ENCODE data around the gene GID8.

GID8 gene

DNA sequence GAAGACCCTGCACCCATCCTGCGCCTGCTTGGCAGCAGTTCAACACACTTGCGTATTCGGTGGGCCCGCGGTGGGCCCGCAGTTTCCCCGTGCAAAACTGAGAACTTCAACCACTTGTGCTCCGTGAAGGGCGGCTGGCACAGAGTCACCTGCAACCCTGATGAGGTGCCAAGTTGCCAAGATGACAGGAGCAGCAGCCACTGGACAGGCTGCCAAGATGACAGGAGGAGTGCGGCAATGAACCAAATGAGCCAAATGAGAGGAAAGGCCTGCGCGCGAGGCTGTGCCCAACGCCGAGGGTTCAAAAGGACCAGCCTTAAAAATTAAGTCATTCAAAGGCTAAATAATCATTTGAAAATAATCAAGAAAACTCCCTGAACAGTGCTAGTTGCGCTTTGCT lies 31.7 kb upstream of the GID8 start:
- H3K36me3 ChIP-seq (ENCODE audit: control insufficient read depth, insufficient read depth, low read length), result peaks cover 76% of the 10 kb centered on the region
- H3K9ac ChIP-seq (ENCODE audit: low read depth, low read length), result no peak overlapping the region
- no peaks in the 10 kb centered on the region for H3K4me1 ChIP-seq (ENCODE audit: control insufficient read depth, insufficient read depth, low read length)

DNA sequence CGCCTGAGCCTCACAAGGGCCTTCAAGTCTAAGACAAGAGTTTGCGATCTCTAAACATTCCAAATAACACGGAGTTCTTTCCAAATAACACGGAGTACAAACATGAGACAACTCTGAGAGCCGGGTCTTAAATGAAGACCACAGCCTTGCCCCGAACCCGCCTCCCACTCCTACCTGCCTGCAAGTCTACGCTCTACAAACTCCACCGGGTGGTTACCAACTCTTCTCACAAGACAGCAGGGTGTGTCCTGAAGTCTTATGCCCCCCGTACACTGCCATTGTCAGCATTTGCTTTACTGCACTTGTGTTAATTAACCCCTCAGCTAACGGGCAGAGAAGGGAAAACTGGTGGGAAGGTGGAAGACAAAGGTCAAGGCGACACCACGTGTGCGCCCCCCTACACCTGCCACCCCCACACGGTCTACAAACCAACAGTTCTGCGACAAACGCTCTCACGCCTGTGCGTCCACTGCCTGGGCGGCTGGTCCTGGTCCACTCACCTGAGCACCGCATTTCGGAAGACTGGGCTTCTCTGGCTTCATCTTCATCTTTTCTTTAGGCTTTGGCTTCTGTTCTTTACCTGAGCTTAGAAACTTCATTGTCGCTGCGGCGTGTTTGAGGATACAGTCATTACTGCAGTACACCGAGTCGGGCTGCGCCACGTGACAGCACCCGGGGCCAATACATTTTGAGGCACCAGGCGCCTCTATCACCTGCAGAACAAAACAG lies 31.1 kb upstream of the GID8 start:
- Histone ChIP-seq H3K4me3 (ENCODE audit: low read depth, low read length) (no peak overlapping the region), H3K4me1 (ENCODE audit: control insufficient read depth, insufficient read depth, low read length) (no peaks in the 10 kb centered on the region), H3K9ac (ENCODE audit: low read depth, low read length) (no peak overlapping the region), H3K36me3 (ENCODE audit: control insufficient read depth, insufficient read depth, low read length) (peaks cover 80% of the 10 kb centered on the region), H3K27me3 (ENCODE audit: control insufficient read depth, insufficient read depth, low read length) (no peaks in the 10 kb centered on the region), H3K9me3 (ENCODE audit: control insufficient read depth, insufficient read depth, low read length) (no peaks in the 10 kb centered on the region)

More for the DNA sequence above, 31.7 kb upstream of the GID8 start:
- H3K9me3 ChIP-seq (ENCODE audit: control insufficient read depth, insufficient read depth, low read length), result no peaks in the 10 kb centered on the region
- no peaks in the 10 kb centered on the region for H3K27me3 ChIP-seq (ENCODE audit: control insufficient read depth, insufficient read depth, low read length)
- H3K4me3 ChIP-seq (ENCODE audit: low read depth, low read length), result no peak overlapping the region

DNA sequence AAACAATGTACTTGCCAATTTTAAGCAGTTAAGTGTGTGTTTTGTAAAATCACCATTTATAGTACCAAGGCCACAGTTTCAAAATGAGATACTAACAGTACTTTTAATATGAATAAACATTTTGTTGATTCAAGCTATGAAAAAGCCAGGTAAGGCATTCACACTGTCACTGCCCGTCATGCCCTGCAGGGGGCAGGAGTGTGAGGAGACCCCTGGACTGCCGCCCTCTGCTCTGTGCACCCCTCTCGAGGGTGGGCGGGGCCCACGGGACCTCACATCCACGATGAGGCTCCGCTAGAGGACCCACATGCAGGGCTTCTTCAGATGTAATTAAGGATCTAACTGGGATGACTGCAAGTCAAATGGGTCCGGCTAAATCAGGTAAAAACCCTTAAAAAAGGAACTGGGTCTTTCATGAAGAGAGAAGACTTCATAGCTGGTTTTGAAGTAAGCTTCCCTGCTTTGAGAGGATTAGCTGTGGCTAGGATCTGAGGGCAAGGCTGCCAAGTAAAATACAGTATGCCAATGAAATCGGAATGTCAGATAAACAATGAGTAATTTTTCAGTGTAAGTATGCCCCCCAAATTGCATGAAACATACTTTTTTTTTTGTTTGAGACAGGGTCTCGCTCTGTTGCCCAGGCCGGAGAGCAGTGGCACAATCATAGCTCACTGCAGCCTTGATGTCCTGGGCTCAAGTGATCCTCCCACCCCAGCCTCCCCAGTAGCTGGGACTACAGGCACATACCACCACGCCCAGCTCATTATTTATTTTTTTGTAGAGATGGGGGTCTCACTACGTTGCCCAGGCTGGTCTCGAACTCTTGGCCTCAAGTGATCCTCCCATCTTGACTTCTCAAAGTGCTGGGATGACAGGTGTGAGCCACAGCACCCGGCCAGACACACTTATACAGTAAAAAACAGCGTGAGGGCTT lies 30.3 kb upstream of the GID8 start:
- peaks cover 85% of the 10 kb centered on the region for H3K36me3 ChIP-seq (ENCODE audit: control insufficient read depth, insufficient read depth, low read length)
- H3K9me3 ChIP-seq (ENCODE audit: control insufficient read depth, insufficient read depth, low read length), result no peaks in the 10 kb centered on the region
- H3K9ac ChIP-seq (ENCODE audit: low read depth, low read length), result no peak overlapping the region
- no peaks in the 10 kb centered on the region for H3K4me1 ChIP-seq (ENCODE audit: control insufficient read depth, insufficient read depth, low read length)
- H3K27me3 ChIP-seq (ENCODE audit: control insufficient read depth, insufficient read depth, low read length), result no peaks in the 10 kb centered on the region
- H3K4me3 ChIP-seq (ENCODE audit: low read depth, low read length), result no peak overlapping the region

DNA sequence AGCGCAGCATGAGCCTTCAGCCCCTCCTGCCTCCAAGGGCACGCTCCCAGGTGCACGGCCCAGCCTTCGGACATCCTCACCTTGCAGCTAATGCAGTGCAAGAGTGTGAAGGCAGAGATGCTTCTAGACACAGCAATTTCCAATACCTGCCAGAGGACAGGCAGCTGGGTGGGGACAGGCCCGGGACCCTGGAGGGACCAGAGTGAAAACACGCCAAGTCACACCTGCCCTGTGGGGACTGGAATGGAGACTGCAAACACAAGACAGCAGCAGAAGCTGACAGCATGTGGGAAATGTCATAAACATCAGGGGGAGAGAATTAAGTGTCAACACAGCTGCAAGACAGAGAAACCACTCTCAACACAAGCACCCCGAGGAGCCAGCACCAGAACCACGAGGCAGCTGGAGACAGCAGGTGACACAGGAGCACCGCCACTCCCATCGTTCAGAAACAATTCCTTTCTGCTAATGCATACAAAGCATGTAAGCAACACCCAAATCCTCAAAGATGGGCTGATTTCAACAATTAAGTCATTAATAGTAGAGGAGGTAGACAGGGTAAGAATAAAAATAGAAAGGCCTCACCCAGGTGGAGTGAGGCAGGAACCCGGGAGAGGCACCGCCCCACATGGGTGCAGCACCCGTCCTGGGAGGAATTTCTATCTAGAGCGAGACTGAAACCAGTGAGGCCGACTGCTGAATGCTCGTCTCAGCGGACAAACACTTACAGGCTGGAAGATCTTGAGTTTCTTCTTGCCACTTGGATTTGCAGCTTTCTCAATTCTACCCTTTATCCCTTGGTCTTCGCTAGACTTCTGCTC lies 28.8 kb upstream of the GID8 start:
- no peaks in the 10 kb centered on the region for H3K9me3 ChIP-seq (ENCODE audit: control insufficient read depth, insufficient read depth, low read length)
- no peaks in the 10 kb centered on the region for H3K27me3 ChIP-seq (ENCODE audit: control insufficient read depth, insufficient read depth, low read length)
- H3K4me1 ChIP-seq (ENCODE audit: control insufficient read depth, insufficient read depth, low read length), result no peaks in the 10 kb centered on the region
- H3K36me3 ChIP-seq (ENCODE audit: control insufficient read depth, insufficient read depth, low read length), result peaks cover 73% of the 10 kb centered on the region
- H3K9ac ChIP-seq (ENCODE audit: low read depth, low read length), result no peak overlapping the region
- no peak overlapping the region for H3K4me3 ChIP-seq (ENCODE audit: low read depth, low read length)

DNA sequence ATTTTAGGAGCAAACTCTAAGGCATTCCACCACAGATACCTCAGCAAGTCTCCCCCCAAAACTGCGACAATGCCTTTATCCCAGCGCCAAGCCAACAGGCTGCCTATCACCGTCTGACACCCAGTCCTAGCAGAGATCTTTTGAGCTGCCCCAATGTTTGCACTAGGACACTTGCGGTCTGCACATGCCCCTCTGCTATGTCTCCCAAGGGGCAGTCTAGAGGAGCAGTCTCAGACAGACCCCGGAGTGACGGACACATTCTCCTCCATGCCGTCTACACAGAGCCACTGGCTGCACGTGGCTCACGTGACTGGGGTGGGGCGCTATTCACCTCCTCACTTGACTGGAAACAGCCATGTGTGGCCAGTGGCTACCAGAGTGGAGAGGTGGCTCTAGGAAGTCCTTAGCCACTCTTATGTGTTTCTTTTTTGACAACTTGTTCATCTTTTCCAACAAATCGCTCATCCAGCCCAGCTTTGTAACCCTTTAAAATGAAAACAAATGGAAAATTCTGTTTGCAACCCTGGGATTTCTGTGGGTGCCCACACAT lies 27.7 kb upstream of the GID8 start:
- no peaks in the 10 kb centered on the region for H3K27me3 ChIP-seq (ENCODE audit: control insufficient read depth, insufficient read depth, low read length)
- no peak overlapping the region for H3K4me3 ChIP-seq (ENCODE audit: low read depth, low read length)
- H3K36me3 ChIP-seq (ENCODE audit: control insufficient read depth, insufficient read depth, low read length), result peaks cover 62% of the 10 kb centered on the region
- H3K9ac ChIP-seq (ENCODE audit: low read depth, low read length), result no peak overlapping the region
- peaks cover 7% of the 10 kb centered on the region for H3K4me1 ChIP-seq (ENCODE audit: control insufficient read depth, insufficient read depth, low read length)
- H3K9me3 ChIP-seq (ENCODE audit: control insufficient read depth, insufficient read depth, low read length), result no peaks in the 10 kb centered on the region

DNA sequence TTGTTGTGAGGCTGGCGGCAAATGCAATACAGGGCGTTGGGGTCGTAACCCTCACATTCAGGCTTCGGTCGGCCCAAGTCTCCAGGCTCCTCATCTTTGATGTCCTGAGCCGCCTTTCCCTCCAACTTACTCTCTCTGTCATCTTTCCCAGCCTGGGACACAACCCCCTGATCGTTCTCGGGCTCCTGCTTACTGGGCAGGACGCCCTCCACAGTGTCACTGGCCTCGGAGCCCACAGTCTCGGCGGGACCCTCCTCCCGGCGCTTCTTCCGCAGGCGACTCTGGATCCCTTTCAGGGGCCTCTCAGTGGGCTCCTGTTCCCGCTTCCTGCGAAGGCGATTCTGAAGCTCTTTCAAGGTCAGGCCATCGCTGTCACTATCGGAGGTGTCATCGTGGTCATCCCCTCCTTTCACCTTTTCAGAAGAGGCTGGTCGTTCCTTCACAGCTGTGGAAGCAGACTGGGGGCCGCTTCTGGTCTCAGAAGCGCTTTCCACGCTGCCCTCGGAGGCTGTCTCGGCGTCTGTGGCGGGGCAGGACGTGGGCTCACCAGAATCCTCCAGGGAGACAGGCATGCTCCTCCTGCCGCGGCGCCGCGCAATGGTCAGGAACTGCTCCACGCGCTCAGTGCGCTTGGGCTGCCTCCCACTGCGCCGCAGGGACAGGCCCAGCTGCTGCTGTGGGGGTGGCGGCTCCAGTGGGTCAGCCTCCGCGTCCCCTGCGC lies 27.0 kb upstream of the GID8 start:
- Histone ChIP-seq H3K27me3 (ENCODE audit: control insufficient read depth, insufficient read depth, low read length) (no peaks in the 10 kb centered on the region), H3K9me3 (ENCODE audit: control insufficient read depth, insufficient read depth, low read length) (no peaks in the 10 kb centered on the region), H3K4me1 (ENCODE audit: control insufficient read depth, insufficient read depth, low read length) (peaks cover 9% of the 10 kb centered on the region), H3K36me3 (ENCODE audit: control insufficient read depth, insufficient read depth, low read length) (peaks cover 56% of the 10 kb centered on the region), H3K4me3 (ENCODE audit: low read depth, low read length) (no peak overlapping the region), H3K9ac (ENCODE audit: low read depth, low read length) (no peak overlapping the region)

DNA sequence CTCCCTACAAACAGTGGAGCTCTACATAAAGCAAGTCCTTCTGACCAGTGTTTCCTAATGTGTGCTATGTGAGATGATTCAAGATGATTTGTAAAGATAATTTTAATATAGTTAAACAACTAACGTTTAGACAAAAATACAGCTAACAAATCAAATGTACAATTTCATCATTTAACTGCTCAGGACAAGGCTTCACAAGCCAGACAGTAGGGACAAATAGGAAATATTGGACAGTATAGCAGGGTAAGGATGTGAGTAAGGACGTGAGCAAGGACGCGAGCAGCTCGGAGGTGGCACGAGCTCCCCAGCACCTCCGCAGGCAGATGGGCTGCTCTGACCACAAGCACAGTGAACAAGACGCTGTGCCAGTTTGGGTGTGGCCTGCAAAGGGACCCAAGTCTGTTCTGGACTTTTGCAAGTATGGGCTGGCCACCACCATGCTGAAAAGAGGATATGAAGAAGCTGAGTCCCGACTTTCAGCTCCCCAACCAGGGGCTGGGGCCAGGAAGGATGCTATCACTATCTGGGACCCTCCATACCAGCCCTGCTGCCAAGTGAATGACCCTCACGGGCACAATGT lies 26.2 kb upstream of the GID8 start:
- peaks cover 15% of the 10 kb centered on the region for H3K4me1 ChIP-seq (ENCODE audit: control insufficient read depth, insufficient read depth, low read length)
- peaks cover 47% of the 10 kb centered on the region for H3K36me3 ChIP-seq (ENCODE audit: control insufficient read depth, insufficient read depth, low read length)
- H3K4me3 ChIP-seq (ENCODE audit: low read depth, low read length), result no peak overlapping the region
- no peaks in the 10 kb centered on the region for H3K27me3 ChIP-seq (ENCODE audit: control insufficient read depth, insufficient read depth, low read length)
- H3K9ac ChIP-seq (ENCODE audit: low read depth, low read length), result no peak overlapping the region
- no peaks in the 10 kb centered on the region for H3K9me3 ChIP-seq (ENCODE audit: control insufficient read depth, insufficient read depth, low read length)

DNA sequence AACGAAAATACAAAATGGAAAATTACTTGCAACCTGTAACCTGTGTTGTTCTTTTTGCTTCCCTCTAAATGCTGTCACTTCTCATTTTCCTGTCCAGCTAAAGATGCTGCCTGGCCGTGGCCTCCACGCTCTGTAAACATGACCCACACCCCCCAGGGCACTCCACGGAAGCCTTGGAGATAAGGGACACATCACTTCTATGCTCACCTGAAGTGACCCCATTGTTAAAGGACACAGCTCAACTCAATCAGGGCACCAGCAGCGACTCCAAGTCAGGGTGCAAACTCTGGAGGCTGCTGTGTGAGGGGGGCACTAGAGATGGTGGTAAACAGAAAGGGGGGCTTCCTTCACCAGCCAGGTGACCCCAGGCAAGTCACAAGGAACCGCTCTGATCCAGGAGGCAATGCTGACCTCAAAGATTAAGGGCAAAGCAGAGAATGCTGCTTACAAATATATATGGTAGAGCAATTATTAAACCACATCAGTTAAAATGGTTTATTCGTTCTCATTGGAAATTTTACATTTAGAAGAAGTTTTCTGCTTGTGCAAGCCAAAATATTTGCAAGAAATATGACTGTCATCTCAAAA lies 24.8 kb upstream of the GID8 start:
- Histone ChIP-seq H3K27me3 (ENCODE audit: control insufficient read depth, insufficient read depth, low read length) (no peaks in the 10 kb centered on the region), H3K9ac (ENCODE audit: low read depth, low read length) (no peak overlapping the region), H3K9me3 (ENCODE audit: control insufficient read depth, insufficient read depth, low read length) (no peaks in the 10 kb centered on the region), H3K4me1 (ENCODE audit: control insufficient read depth, insufficient read depth, low read length) (peaks cover 28% of the 10 kb centered on the region), H3K36me3 (ENCODE audit: control insufficient read depth, insufficient read depth, low read length) (peaks cover 39% of the 10 kb centered on the region), H3K4me3 (ENCODE audit: low read depth, low read length) (no peak overlapping the region)

DNA sequence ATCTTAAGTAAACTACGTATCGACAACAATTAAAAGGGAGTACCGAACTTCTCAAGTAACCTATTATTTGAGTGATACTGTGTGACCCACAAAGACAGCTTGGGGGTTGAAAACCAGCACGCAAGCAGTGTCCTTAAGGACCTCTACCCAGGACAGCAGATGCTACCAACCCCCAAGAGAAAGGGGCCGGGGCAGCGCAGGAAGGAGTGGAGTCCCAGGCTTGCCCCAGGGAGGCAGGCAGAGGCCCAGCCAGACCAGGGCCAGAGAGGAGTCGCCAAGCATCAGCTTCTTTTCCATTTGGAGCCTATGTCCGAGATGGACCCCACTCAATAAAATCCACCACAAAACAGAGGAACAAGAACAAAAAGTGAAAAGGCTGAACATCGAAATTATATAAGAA lies 23.5 kb upstream of the GID8 start:
- Histone ChIP-seq H3K4me3 (ENCODE audit: low read depth, low read length) (no peak overlapping the region), H3K36me3 (ENCODE audit: control insufficient read depth, insufficient read depth, low read length) (peaks cover 26% of the 10 kb centered on the region), H3K9me3 (ENCODE audit: control insufficient read depth, insufficient read depth, low read length) (no peaks in the 10 kb centered on the region), H3K4me1 (ENCODE audit: control insufficient read depth, insufficient read depth, low read length) (peaks cover 36% of the 10 kb centered on the region), H3K27me3 (ENCODE audit: control insufficient read depth, insufficient read depth, low read length) (no peaks in the 10 kb centered on the region), H3K9ac (ENCODE audit: low read depth, low read length) (no peak overlapping the region)

DNA sequence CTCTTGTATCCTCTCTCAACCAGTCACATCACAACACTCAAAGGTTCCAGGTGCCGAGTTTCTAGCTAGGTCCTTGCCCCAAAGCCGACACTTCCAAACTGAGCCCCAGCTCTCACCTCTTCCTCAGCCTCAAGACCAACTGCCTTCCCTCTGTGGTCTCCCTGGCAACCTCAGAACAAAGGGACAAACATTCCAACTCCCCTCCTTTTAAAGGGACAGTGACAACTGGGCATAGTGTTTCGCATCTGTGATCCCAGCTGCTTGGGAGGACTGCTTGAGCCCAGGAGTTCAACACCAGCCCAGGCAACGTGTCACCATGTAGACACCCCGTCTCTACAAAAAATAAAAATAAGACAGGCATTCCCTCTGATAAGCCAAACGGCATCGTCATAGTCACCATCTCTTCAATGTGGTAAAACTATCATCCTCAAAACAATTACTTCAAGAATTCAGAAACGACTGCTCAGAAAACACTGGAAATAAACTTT lies 22.9 kb upstream of the GID8 start:
- no peak overlapping the region for H3K9ac ChIP-seq (ENCODE audit: low read depth, low read length)
- no peaks in the 10 kb centered on the region for H3K27me3 ChIP-seq (ENCODE audit: control insufficient read depth, insufficient read depth, low read length)
- H3K4me1 ChIP-seq (ENCODE audit: control insufficient read depth, insufficient read depth, low read length), result peaks cover 40% of the 10 kb centered on the region
- peaks cover 22% of the 10 kb centered on the region for H3K36me3 ChIP-seq (ENCODE audit: control insufficient read depth, insufficient read depth, low read length)
- no peaks in the 10 kb centered on the region for H3K9me3 ChIP-seq (ENCODE audit: control insufficient read depth, insufficient read depth, low read length)
- H3K4me3 ChIP-seq (ENCODE audit: low read depth, low read length), result peak overlapping the region; percentile 16
